HepG2 (cell line): ENCODE data around the gene KCNQ1OT1.

Source experiments
- CBFB ChIP-seq: sonication (generic); formaldehyde crosslinking; IDR thresholded peaks from 2 replicates; pipeline ENCODE4 v1.4.0; 2020; ENCODE audit warnings: missing genetic modification reagents
- CREB1 ChIP-seq, 2 experiments: fragments of 450-650 bp in 1 of 2; IDR thresholded peaks; 2 replicates each; pipeline ENCODE4 v1.6.1; 2016 to 2017; ENCODE audit warnings: control low read depth in 1 of 2, mild to moderate bottlenecking in 1 of 2, missing compliant biosample characterization in 1 of 2, missing genetic modification characterization in 1 of 2
- NPAS2 ChIP-seq: sonication (generic); formaldehyde crosslinking; IDR thresholded peaks from 2 replicates; pipeline ENCODE4 v1.8.0; 2022; ENCODE audit warnings: mild to moderate bottlenecking, missing genetic modification reagents, borderline replicate concordance
- TOPORS ChIP-seq: sonication (generic); formaldehyde crosslinking; IDR thresholded peaks from 2 replicates; pipeline ENCODE4 v1.8.0; 2023; ENCODE audit warnings: mild to moderate bottlenecking, missing genetic modification reagents
- TF ChIP-seq, protein P1 (sequence below): sonication (generic); formaldehyde crosslinking; IDR thresholded peaks from 2 replicates; pipeline ENCODE4 v1.4.0; 2020; ENCODE audit warnings: missing genetic modification reagents
- TF ChIP-seq, protein P2 (sequence below), 2 experiments: sonication (generic) in 1 of 2; formaldehyde crosslinking in 1 of 2; IDR thresholded peaks; 2 replicates each; pipeline versions ENCODE4 v1.4.0 to v1.6.1; 2016 to 2020; ENCODE audit warnings: borderline replicate concordance in 1 of 2, low read depth in 1 of 2, mild to moderate bottlenecking in 1 of 2, missing genetic modification reagents in 1 of 2

DNA sequence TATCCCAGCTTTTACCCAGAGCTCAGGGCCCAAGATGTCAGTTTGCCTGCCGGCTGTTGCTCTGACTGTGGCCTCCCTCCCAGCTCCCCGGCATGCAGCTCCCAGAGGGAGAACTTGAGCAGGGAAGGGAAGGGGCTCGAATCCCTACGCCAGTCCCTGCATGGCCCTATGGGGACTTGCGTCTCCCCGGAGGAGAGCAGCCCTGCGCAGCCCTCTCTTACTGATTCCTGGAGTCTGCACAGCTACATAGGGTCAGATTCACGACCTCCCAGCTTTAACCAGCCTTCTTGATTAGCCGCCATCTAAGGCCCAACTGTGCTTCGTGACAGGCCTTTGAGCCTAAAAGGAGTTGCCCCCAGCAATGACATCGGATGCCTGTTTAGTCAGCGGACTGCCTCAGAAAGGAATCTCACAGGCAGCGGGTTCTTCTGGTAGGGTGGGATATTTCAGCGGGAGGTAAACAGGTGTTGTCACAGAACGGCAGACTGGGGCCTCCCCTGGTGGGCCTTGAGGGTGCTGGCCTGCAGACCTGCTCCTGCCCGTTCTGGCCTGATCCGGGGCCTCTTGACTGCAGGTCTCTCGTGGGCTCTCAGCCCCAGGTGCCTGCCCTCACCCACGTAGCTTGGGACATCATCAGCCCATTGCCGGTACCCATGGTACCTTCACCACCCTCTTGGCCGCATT, 43.8 kb upstream of the KCNQ1OT1 start:
- TF ChIP-seq, protein P1, sequence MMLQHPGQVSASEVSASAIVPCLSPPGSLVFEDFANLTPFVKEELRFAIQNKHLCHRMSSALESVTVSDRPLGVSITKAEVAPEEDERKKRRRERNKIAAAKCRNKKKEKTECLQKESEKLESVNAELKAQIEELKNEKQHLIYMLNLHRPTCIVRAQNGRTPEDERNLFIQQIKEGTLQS (CRISPR knock-in tag): no peak
- TF ChIP-seq CREB1 (IDR thresholded peaks at IDR 0.05): no peak
- TF ChIP-seq CREB1 (CRISPR knock-in tag; IDR thresholded peaks at IDR 0.05): no peak
- no peak for TF ChIP-seq TOPORS (CRISPR knock-in tag)
- TF ChIP-seq CBFB (CRISPR knock-in tag): no peak
- TF ChIP-seq, protein P2, sequence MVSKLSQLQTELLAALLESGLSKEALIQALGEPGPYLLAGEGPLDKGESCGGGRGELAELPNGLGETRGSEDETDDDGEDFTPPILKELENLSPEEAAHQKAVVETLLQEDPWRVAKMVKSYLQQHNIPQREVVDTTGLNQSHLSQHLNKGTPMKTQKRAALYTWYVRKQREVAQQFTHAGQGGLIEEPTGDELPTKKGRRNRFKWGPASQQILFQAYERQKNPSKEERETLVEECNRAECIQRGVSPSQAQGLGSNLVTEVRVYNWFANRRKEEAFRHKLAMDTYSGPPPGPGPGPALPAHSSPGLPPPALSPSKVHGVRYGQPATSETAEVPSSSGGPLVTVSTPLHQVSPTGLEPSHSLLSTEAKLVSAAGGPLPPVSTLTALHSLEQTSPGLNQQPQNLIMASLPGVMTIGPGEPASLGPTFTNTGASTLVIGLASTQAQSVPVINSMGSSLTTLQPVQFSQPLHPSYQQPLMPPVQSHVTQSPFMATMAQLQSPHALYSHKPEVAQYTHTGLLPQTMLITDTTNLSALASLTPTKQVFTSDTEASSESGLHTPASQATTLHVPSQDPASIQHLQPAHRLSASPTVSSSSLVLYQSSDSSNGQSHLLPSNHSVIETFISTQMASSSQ (IDR thresholded peaks at IDR 0.05; ENCODE audit: low read depth): no peak
- TF ChIP-seq, protein P2 (CRISPR knock-in tag; IDR thresholded peaks at IDR 0.05; ENCODE audit: borderline replicate concordance): no peak
- TF ChIP-seq NPAS2: no peak
